Measurements from ENCODE around the gene ELOB. TPM values are rescaled to one million over a fixed set of nuclear protein-coding genes. Genes with fewer than 3 reads are reported as not detected.

ELOB gene
- polyA plus RNA-seq, 1 experiment = 146 TPM

GRCh38 chr16:2768403-2769089 is 8.5 kb downstream of the ELOB start:
- Histone ChIP-seq H3K27me3 (ENCODE audit: control insufficient read depth, insufficient read depth, low read length) (no peaks in the 10 kb centered on the region), H3K9me3 (ENCODE audit: control insufficient read depth, insufficient read depth, low read length) (peaks cover 24% of the 10 kb centered on the region), H3K4me3 (ENCODE audit: low read depth, low read length) (no peak overlapping the region), H3K27ac (ENCODE audit: low read depth, low read length) (no peak overlapping the region)
- CTCF ChIA-PET = no interaction called here
- TF ChIP-seq CTCF (IDR thresholded peaks at IDR 0.05; ENCODE audit: low read depth, low read length) = no peak
- DNase-seq (ENCODE audit: low read depth, low spot score) = no peak
- POLR2A ChIA-PET = interaction anchor here (0.8 kb wide), 1 partner anchor 100 kb away, joined by 4 read pairs; no protein-coding TSS in a partner anchor

GRCh38 chr16:2767891-2768290 is 9.2 kb downstream of the ELOB start:
- H3K9me3 ChIP-seq (ENCODE audit: control insufficient read depth, insufficient read depth, low read length) = peaks cover 25% of the 10 kb centered on the region
- CTCF ChIA-PET = no interaction called here
- POLR2A ChIA-PET = interaction anchor here (0.6 to 1.6 kb wide), 2 partner anchors 15 to 21 kb away, joined by 3 to 5 read pairs; partner anchors contain the start of gene SRRM2
- H3K4me3 ChIP-seq (ENCODE audit: low read depth, low read length) = no peak overlapping the region
- no peak for TF ChIP-seq CTCF (IDR thresholded peaks at IDR 0.05; ENCODE audit: low read depth, low read length)
- H3K27me3 ChIP-seq (ENCODE audit: control insufficient read depth, insufficient read depth, low read length) = no peaks in the 10 kb centered on the region
- DNase-seq (ENCODE audit: low read depth, low spot score) = no peak
- no peak overlapping the region for H3K27ac ChIP-seq (ENCODE audit: low read depth, low read length)

GRCh38 chr16:2767140-2767731 is 9.8 kb downstream of the ELOB start:
- Histone ChIP-seq H3K4me3 (ENCODE audit: low read depth, low read length) (no peak overlapping the region), H3K27ac (ENCODE audit: low read depth, low read length) (no peak overlapping the region), H3K27me3 (ENCODE audit: control insufficient read depth, insufficient read depth, low read length) (no peaks in the 10 kb centered on the region), H3K9me3 (ENCODE audit: control insufficient read depth, insufficient read depth, low read length) (peaks cover 32% of the 10 kb centered on the region)
- DNase-seq (ENCODE audit: low read depth, low spot score) = no peak
- TF ChIP-seq CTCF (IDR thresholded peaks at IDR 0.05; ENCODE audit: low read depth, low read length) = no peak
- ChIA-PET CTCF (no interaction called here), POLR2A (interaction anchor here (1.6 kb wide), 1 partner anchor 14 kb away, joined by 5 read pairs; the partner anchor contains the start of gene SRRM2)

GRCh38 chr16:2766430-2767139 is 10.5 kb downstream of the ELOB start:
- no peak for TF ChIP-seq CTCF (IDR thresholded peaks at IDR 0.05; ENCODE audit: low read depth, low read length)
- ChIA-PET CTCF (no interaction called here), POLR2A (interaction anchor here (1.6 kb wide), 1 partner anchor 14 kb away, joined by 5 read pairs; the partner anchor contains the start of gene SRRM2)
- Histone ChIP-seq H3K27ac (ENCODE audit: low read depth, low read length) (no peak overlapping the region), H3K27me3 (ENCODE audit: control insufficient read depth, insufficient read depth, low read length) (no peaks in the 10 kb centered on the region), H3K9me3 (ENCODE audit: control insufficient read depth, insufficient read depth, low read length) (peaks cover 38% of the 10 kb centered on the region), H3K4me3 (ENCODE audit: low read depth, low read length) (no peak overlapping the region)
- no peak for DNase-seq (ENCODE audit: low read depth, low spot score)

Measured in AG04450 (cell line).